ENCODE measurements around the gene ZSCAN30. TPM values are rescaled to one million over a fixed set of nuclear protein-coding genes. Genes with fewer than 3 reads are reported as not detected.

Gene ZSCAN30
- total and polyA plus RNA-seq, 4 donors = 22.7 to 40.3 (median 32.3) TPM

GRCh38 chr18:35267161-35267651 is 22.8 kb downstream of the ZSCAN30 start:
- Histone ChIP-seq H3K27me3 (ENCODE audit: control insufficient read depth, insufficient read depth, low read length) (no peaks in the 10 kb centered on the region), H3K4me1 (ENCODE audit: control insufficient read depth, insufficient read depth, low read length) (peaks cover 16% of the 10 kb centered on the region), H3K36me3 (ENCODE audit: control insufficient read depth, insufficient read depth, low read length) (peaks cover 14% of the 10 kb centered on the region), H3K9me3 (ENCODE audit: control insufficient read depth, insufficient read depth, low read length) (peaks cover 2% of the 10 kb centered on the region), H3K27ac (ENCODE audit: low read depth, low read length) (peak overlapping the region; percentile 91), H3K4me3 (ENCODE audit: low read depth, low read length) (peak overlapping the region; percentile 80)
- WGBS (ENCODE audit: insufficient coverage) = under 1% methylated on average over 41 of the region's 48 CpGs
- DNase-seq (ENCODE audit: low read depth in 4 of 6, low spot score in 6 of 6) = peak; percentile 52 to 97 (median 80)

- H3K4me3 ChIP-seq (ENCODE audit: low read depth, low read length) = no peak overlapping the region
- H3K27me3 ChIP-seq (ENCODE audit: control insufficient read depth, insufficient read depth, low read length) = no peaks in the 10 kb centered on the region
- no peak overlapping the region for H3K27ac ChIP-seq (ENCODE audit: low read depth, low read length)
- WGBS (ENCODE audit: insufficient coverage) = no CpG with 5 or more reads among the region's 2 CpGs
- H3K36me3 ChIP-seq (ENCODE audit: control insufficient read depth, insufficient read depth, low read length) = peaks cover 8% of the 10 kb centered on the region
- H3K4me1 ChIP-seq (ENCODE audit: control insufficient read depth, insufficient read depth, low read length) = peaks cover 16% of the 10 kb centered on the region
- no peak for DNase-seq (ENCODE audit: low read depth in 4 of 6, low spot score in 6 of 6)
- H3K9me3 ChIP-seq (ENCODE audit: control insufficient read depth, insufficient read depth, low read length) = no peaks in the 10 kb centered on the region
Measured at GRCh38 chr18:35264409-35264808, 25.6 kb downstream of the ZSCAN30 start.

- H3K4me3 ChIP-seq (ENCODE audit: low read depth, low read length) = no peak overlapping the region
- no peaks in the 10 kb centered on the region for H3K27me3 ChIP-seq (ENCODE audit: control insufficient read depth, insufficient read depth, low read length)
- WGBS (ENCODE audit: insufficient coverage) = 93% methylated on average over 3 of the region's 3 CpGs
- DNase-seq (ENCODE audit: low read depth in 4 of 6, low spot score in 6 of 6) = no peak
- peaks cover 2% of the 10 kb centered on the region for H3K36me3 ChIP-seq (ENCODE audit: control insufficient read depth, insufficient read depth, low read length)
- H3K27ac ChIP-seq (ENCODE audit: low read depth, low read length) = no peak overlapping the region
- no peaks in the 10 kb centered on the region for H3K9me3 ChIP-seq (ENCODE audit: control insufficient read depth, insufficient read depth, low read length)
- H3K4me1 ChIP-seq (ENCODE audit: control insufficient read depth, insufficient read depth, low read length) = no peaks in the 10 kb centered on the region
Measured at GRCh38 chr18:35256947-35257346, 33.1 kb downstream of the ZSCAN30 start.

- H3K4me1 ChIP-seq (ENCODE audit: control insufficient read depth, insufficient read depth, low read length) = no peaks in the 10 kb centered on the region
- H3K27ac ChIP-seq (ENCODE audit: low read depth, low read length) = no peak overlapping the region
- H3K4me3 ChIP-seq (ENCODE audit: low read depth, low read length) = no peak overlapping the region
- no peaks in the 10 kb centered on the region for H3K27me3 ChIP-seq (ENCODE audit: control insufficient read depth, insufficient read depth, low read length)
- peaks cover 2% of the 10 kb centered on the region for H3K36me3 ChIP-seq (ENCODE audit: control insufficient read depth, insufficient read depth, low read length)
- H3K9me3 ChIP-seq (ENCODE audit: control insufficient read depth, insufficient read depth, low read length) = no peaks in the 10 kb centered on the region
- no peak for DNase-seq (ENCODE audit: low read depth in 4 of 6, low spot score in 6 of 6)
- 100% methylated on average over 3 of the region's 4 CpGs for WGBS (ENCODE audit: insufficient coverage)
Measured at GRCh38 chr18:35253655-35254287, 36.3 kb downstream of the ZSCAN30 start.

- Histone ChIP-seq H3K9me3 (ENCODE audit: control insufficient read depth, insufficient read depth, low read length) (no peaks in the 10 kb centered on the region), H3K4me3 (ENCODE audit: low read depth, low read length) (no peak overlapping the region), H3K27me3 (ENCODE audit: control insufficient read depth, insufficient read depth, low read length) (no peaks in the 10 kb centered on the region), H3K36me3 (ENCODE audit: control insufficient read depth, insufficient read depth, low read length) (peaks cover 12% of the 10 kb centered on the region), H3K27ac (ENCODE audit: low read depth, low read length) (no peak overlapping the region), H3K4me1 (ENCODE audit: control insufficient read depth, insufficient read depth, low read length) (no peaks in the 10 kb centered on the region)
- no CpG with 5 or more reads among the region's 1 CpG for WGBS (ENCODE audit: insufficient coverage)
- DNase-seq (ENCODE audit: low read depth in 4 of 6, low spot score in 6 of 6) = no peak
Measured at GRCh38 chr18:35252466-35252865, 37.6 kb downstream of the ZSCAN30 start.

- Histone ChIP-seq H3K27me3 (ENCODE audit: control insufficient read depth, insufficient read depth, low read length) (no peaks in the 10 kb centered on the region), H3K27ac (ENCODE audit: low read depth, low read length) (no peak overlapping the region), H3K4me1 (ENCODE audit: control insufficient read depth, insufficient read depth, low read length) (no peaks in the 10 kb centered on the region), H3K9me3 (ENCODE audit: control insufficient read depth, insufficient read depth, low read length) (no peaks in the 10 kb centered on the region), H3K36me3 (ENCODE audit: control insufficient read depth, insufficient read depth, low read length) (peaks cover 23% of the 10 kb centered on the region), H3K4me3 (ENCODE audit: low read depth, low read length) (no peak overlapping the region)
- DNase-seq (ENCODE audit: low read depth in 4 of 6, low spot score in 6 of 6) = no peak
- no CpG with 5 or more reads among the region's 6 CpGs for WGBS (ENCODE audit: insufficient coverage)
Measured at GRCh38 chr18:35248429-35248828, 41.6 kb downstream of the ZSCAN30 start.

- no peaks in the 10 kb centered on the region for H3K9me3 ChIP-seq (ENCODE audit: control insufficient read depth, insufficient read depth, low read length)
- no peak overlapping the region for H3K4me3 ChIP-seq (ENCODE audit: low read depth, low read length)
- H3K27me3 ChIP-seq (ENCODE audit: control insufficient read depth, insufficient read depth, low read length) = no peaks in the 10 kb centered on the region
- peaks cover 30% of the 10 kb centered on the region for H3K36me3 ChIP-seq (ENCODE audit: control insufficient read depth, insufficient read depth, low read length)
- WGBS (ENCODE audit: insufficient coverage) = 100% methylated on average over 10 of the region's 14 CpGs
- no peak overlapping the region for H3K27ac ChIP-seq (ENCODE audit: low read depth, low read length)
- DNase-seq (ENCODE audit: low read depth in 4 of 6, low spot score in 6 of 6) = no peak
- peaks cover 1% of the 10 kb centered on the region for H3K4me1 ChIP-seq (ENCODE audit: control insufficient read depth, insufficient read depth, low read length)
Measured at GRCh38 chr18:35247412-35248249, 42.4 kb downstream of the ZSCAN30 start.

GRCh38 chr18:35246831-35247230 is 43.2 kb downstream of the ZSCAN30 start:
- Histone ChIP-seq H3K27ac (ENCODE audit: low read depth, low read length) (no peak overlapping the region), H3K27me3 (ENCODE audit: control insufficient read depth, insufficient read depth, low read length) (no peaks in the 10 kb centered on the region), H3K4me3 (ENCODE audit: low read depth, low read length) (no peak overlapping the region), H3K4me1 (ENCODE audit: control insufficient read depth, insufficient read depth, low read length) (peaks cover 5% of the 10 kb centered on the region), H3K36me3 (ENCODE audit: control insufficient read depth, insufficient read depth, low read length) (peaks cover 32% of the 10 kb centered on the region), H3K9me3 (ENCODE audit: control insufficient read depth, insufficient read depth, low read length) (no peaks in the 10 kb centered on the region)
- DNase-seq (ENCODE audit: low read depth in 4 of 6, low spot score in 6 of 6) = no peak

- Histone ChIP-seq H3K27me3 (ENCODE audit: control insufficient read depth, insufficient read depth, low read length) (no peaks in the 10 kb centered on the region), H3K4me1 (ENCODE audit: control insufficient read depth, insufficient read depth, low read length) (peaks cover 5% of the 10 kb centered on the region), H3K27ac (ENCODE audit: low read depth, low read length) (no peak overlapping the region), H3K36me3 (ENCODE audit: control insufficient read depth, insufficient read depth, low read length) (peaks cover 32% of the 10 kb centered on the region), H3K9me3 (ENCODE audit: control insufficient read depth, insufficient read depth, low read length) (no peaks in the 10 kb centered on the region), H3K4me3 (ENCODE audit: low read depth, low read length) (no peak overlapping the region)
- no CpG with 5 or more reads among the region's 4 CpGs for WGBS (ENCODE audit: insufficient coverage)
- no peak for DNase-seq (ENCODE audit: low read depth in 4 of 6, low spot score in 6 of 6)
Measured at GRCh38 chr18:35245719-35246317, 44.2 kb downstream of the ZSCAN30 start.

Data from spinal cord (tissue), 10 donors.